Gastroesophageal sphincter (tissue), 3 donors: ENCODE data around the gene ZFHX3.

Source experiments
- CTCF ChIP-seq, 4 experiments: fragments of 200-600 bp in 2 of 4; fragments of 450-650 bp in 2 of 4; sonication (generic) in 1 of 4; IDR thresholded peaks; one replicate each; pipeline ENCODE4 v1.5.1; 2017 to 2019; ENCODE audit warnings: antibody characterized with exemption in 4 of 4, mild to moderate bottlenecking in 2 of 4, moderate library complexity in 2 of 4
- EP300 ChIP-seq: sonication (generic); formaldehyde crosslinking; IDR thresholded peaks from one replicate; pipeline ENCODE4 v1.6.1; 2017; ENCODE audit warnings: antibody characterized with exemption, mild to moderate bottlenecking
- POLR2A ChIP-seq, 2 donors: fragments of 450-650 bp; IDR thresholded peaks; one replicate each; pipeline ENCODE4 v1.6.1; 2017; ENCODE audit warnings: antibody characterized with exemption in 2 of 2, mild to moderate bottlenecking in 2 of 2, moderate library complexity in 1 of 2
- POLR2AphosphoS5 ChIP-seq: sonication (generic); formaldehyde crosslinking; IDR thresholded peaks from one replicate; pipeline ENCODE4 v1.6.1; 2017; ENCODE audit warnings: antibody characterized with exemption

GRCh38 chr16:73065632-73066330 lies 17.9 kb upstream of the ZFHX3 start:
- TF ChIP-seq CTCF (IDR thresholded peaks at IDR 0.05) (no peak), POLR2AphosphoS5 (no peak), POLR2A (IDR thresholded peaks at IDR 0.05) (peak in 1 of 2 donors; percentile 38), EP300 (no peak)
